Vagina (tissue), 2 donors: ENCODE measurements around the gene NEK5.
"Not testable (repeated sequence)": the region's sequence is repeated elsewhere in the genome, so short reads cannot be mapped to it uniquely, and the experiment has no call there.

Experiments used
- POLR2A ChIP-seq, 2 donors: fragments of 450-650 bp; IDR thresholded peaks; one replicate each; pipeline ENCODE4 v1.6.1; 2017; ENCODE audit warnings: antibody characterized with exemption in 2 of 2, mild to moderate bottlenecking in 2 of 2, moderate library complexity in 2 of 2
- TF ChIP-seq, protein P1 (sequence below), 3 experiments: fragments of 450-650 bp in 2 of 3; fragments of 200-600 bp in 1 of 3; sonication (generic) in 1 of 3; IDR thresholded peaks; one replicate each; pipeline ENCODE4 v1.5.1; 2017 to 2019; ENCODE audit warnings: antibody characterized with exemption in 3 of 3, mild to moderate bottlenecking in 2 of 3, moderate library complexity in 2 of 3

DNA sequence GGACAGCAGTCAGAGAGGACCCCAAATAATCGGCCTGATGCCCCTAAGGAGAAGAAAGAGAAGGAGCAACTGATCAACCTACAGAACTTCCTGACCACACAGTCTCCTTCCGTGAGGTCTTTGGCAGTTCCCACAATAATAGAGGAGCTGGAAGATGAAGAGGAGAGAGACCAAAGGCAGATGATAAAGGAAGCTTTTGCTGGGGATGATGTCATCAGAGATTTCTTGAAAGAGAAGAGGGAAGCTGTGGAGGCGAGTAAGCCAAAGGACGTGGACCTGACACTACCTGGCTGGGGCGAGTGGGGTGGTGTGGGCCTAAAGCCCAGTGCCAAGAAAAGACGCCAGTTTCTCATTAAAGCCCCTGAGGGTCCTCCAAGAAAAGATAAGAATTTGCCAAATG, 98.5 kb downstream of the NEK5 start:
- TF ChIP-seq, protein P1, sequence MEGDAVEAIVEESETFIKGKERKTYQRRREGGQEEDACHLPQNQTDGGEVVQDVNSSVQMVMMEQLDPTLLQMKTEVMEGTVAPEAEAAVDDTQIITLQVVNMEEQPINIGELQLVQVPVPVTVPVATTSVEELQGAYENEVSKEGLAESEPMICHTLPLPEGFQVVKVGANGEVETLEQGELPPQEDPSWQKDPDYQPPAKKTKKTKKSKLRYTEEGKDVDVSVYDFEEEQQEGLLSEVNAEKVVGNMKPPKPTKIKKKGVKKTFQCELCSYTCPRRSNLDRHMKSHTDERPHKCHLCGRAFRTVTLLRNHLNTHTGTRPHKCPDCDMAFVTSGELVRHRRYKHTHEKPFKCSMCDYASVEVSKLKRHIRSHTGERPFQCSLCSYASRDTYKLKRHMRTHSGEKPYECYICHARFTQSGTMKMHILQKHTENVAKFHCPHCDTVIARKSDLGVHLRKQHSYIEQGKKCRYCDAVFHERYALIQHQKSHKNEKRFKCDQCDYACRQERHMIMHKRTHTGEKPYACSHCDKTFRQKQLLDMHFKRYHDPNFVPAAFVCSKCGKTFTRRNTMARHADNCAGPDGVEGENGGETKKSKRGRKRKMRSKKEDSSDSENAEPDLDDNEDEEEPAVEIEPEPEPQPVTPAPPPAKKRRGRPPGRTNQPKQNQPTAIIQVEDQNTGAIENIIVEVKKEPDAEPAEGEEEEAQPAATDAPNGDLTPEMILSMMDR (IDR thresholded peaks at IDR 0.05): not testable (repeated sequence)
- not testable (repeated sequence) for TF ChIP-seq POLR2A (IDR thresholded peaks at IDR 0.05)
